GM12891 (cell line): ENCODE results near the gene SLC13A2.

Source experiments
- DNase-seq: peaks from one replicate; pipeline ENCODE4 v3.0.0; 2011; ENCODE audit warnings: low spot score; ENCODE audit not compliant: insufficient read length
- FAIRE-seq: peaks from 2 replicates; lab custom pipeline; 2011; peaks lifted over from hg19 to GRCh38; lab: Jason Lieb, UNC
- PAX5 ChIP-seq: IDR thresholded peaks from 2 replicates; pipeline ENCODE4 v1.6.1; 2011; ENCODE audit warnings: low read length, moderate library complexity, mild to moderate bottlenecking; ENCODE audit not compliant: insufficient read depth, severe bottlenecking
- POLR2A ChIP-seq: IDR thresholded peaks from 2 replicates; pipeline ENCODE4 v1.6.1; 2011; ENCODE audit warnings: low read depth, low read length, control low read depth
- POLR2AphosphoS5 ChIP-seq: IDR thresholded peaks from 2 replicates; pipeline ENCODE4 v1.6.1; 2011; ENCODE audit warnings: low read depth, low read length, control low read depth
- POU2F2 ChIP-seq: IDR thresholded peaks from 2 replicates; pipeline ENCODE4 v1.6.1; 2011; ENCODE audit warnings: low read depth, mild to moderate bottlenecking, control low read depth, low read length, moderate library complexity
- SPI1 ChIP-seq: IDR thresholded peaks from 2 replicates; pipeline ENCODE4 v1.6.1; 2011; ENCODE audit warnings: low read depth, low read length, control low read depth
- TAF1 ChIP-seq: IDR thresholded peaks from 2 replicates; pipeline ENCODE4 v1.6.1; 2011; ENCODE audit warnings: low read depth, low read length, control low read depth

SLC13A2 gene

DNA sequence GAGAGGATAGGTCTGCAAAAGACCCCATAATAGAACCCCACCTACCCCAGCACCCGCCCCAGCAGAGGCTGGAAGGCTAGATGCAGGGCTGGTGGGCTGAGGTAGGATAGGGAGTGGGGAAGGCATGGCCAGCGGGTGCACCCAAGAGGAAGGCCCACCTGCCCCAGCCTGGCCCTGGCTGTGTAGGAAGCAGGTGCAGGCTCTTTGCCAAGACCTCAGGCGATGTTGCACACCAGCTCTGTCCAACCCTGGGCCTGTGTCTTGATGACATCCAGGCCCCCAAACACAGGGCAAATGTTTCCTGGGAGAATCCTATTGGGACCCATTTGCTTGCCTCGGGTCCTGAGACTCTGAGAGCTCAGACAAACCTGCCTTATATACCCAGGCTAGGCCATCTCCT, 66.8 kb downstream of the SLC13A2 start:
- DNase-seq (no peak), FAIRE-seq (no peak)
- TF ChIP-seq POLR2AphosphoS5: no peak

DNA sequence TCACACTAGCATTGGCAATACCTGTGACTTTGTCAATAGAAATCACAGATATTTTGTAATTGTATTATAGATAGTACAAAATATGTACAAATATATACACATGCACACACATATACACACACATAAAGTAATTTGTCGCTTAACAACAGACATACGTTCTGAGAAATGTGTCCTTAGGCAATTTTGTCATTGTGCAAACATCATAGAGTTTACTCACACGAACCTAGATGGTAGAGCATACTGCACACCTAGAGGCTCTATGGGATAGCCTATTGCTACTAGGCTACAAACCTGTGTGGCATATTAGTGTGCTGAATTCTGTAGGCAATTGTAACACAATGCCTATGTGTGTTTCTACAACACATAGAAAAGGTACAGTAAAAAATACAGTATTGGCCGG, 68.0 kb downstream of the SLC13A2 start:
- TF ChIP-seq PAX5: no peak
- no peak for DNase-seq
- no peak for FAIRE-seq

DNA sequence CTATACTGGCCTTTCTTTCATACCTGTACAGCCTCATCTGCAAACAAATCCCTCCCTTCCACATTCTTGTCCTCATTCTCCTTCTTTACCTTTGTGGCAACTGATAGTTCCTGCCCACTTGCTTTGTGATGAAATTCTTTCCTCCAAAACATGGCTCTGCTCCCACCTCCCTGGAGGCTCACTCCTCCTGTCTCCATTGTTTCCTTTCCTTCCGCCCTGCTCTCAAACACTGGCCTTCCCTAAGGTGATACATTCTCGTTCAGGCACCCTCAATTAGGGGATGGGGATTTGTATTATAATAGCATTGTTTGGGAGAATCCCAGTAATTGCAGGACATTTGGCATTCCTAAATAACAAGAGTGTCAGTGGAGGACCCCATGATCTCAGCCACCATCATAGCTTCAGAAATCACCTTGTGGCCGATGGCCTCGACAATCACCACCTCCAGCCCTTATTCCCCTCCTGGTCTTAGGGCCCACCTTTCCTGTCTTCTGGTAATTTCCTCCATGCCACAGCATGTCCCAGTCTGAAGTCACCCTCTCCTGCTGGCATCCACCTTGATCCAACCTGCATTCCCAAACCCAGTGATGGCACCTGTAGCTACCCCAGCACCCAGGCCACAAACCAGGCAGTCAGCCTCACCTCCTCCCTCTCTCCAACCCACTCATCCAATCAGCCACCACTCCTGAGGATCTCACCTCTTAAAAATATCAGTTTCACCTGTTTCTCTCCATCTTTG, 71.1 kb downstream of the SLC13A2 start:
- TF ChIP-seq SPI1 (no peak), POLR2A (no peak), POU2F2 (no peak), PAX5 (no peak), POLR2AphosphoS5 (no peak), TAF1 (no peak)
- DNase-seq (no peak), FAIRE-seq (no peak)

- DNase-seq (no peak), FAIRE-seq (no peak)
- TF ChIP-seq PAX5: no peak
- no peak for TF ChIP-seq POLR2A
- no peak for TF ChIP-seq TAF1
- no peak for TF ChIP-seq POLR2AphosphoS5
- no peak for TF ChIP-seq POU2F2
- no peak for TF ChIP-seq SPI1
Measured at GRCh38 chr17:28545141-28545503, 71.7 kb downstream of the SLC13A2 start.

DNA sequence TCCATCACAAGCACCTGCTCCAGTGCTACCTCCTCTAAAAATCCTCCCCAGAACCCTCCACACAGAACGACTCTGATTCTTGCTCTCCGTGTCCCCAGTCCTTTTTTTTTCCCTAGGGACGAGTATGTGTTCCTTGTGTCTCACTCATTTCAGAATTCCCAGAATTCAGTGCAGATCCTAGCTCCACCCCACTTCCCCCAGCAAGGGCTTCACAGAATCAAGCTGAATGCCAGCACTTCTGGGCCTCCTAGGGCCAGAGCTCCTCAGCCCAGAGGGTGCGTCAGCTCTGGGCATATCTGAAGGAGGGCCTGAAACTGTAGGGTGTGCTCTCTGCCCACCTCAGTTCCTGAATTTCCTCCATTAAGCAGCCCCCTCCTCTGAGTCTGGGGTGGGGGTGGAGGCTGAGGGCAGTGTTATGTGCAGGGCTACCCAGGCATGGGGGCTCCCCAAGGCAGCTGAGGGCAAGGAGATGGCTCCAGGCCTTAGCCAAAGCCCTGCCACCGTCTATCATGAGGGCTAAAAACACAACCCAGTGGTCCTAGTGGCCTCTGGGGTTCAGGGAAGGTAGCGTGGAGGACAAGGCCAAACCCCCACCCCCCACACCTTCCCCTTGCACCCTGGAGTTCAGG, 72.5 kb downstream of the SLC13A2 start:
- TF ChIP-seq POLR2AphosphoS5: no peak
- no peak for DNase-seq
- no peak for FAIRE-seq

- FAIRE-seq (no peak), DNase-seq (no peak)
- TF ChIP-seq SPI1 (no peak), POLR2A (no peak), POU2F2 (no peak), PAX5 (no peak), TAF1 (no peak), POLR2AphosphoS5 (no peak)
Measured at GRCh38 chr17:28547096-28547622, 73.7 kb downstream of the SLC13A2 start.
